ENCODE measurements around the gene IVNS1ABP.

IVNS1ABP gene

GRCh38 chr1:185315445-185316071, 1.5 kb downstream of the IVNS1ABP start:
- ChIA-PET CTCF (interaction anchor here (1.0 to 3.9 kb wide), 5 partner anchors 10 to 366 kb away, joined by 3 to 26 read pairs (median 4); no protein-coding TSS in a partner anchor), POLR2A (interaction anchor here (0.9 to 2.4 kb wide), 4 partner anchors 9 to 330 kb away, joined by 3 to 15 read pairs (median 4); no protein-coding TSS in a partner anchor)
- DNase-seq (ENCODE audit: low read depth, low spot score): no peak
- H3K4me3 ChIP-seq (ENCODE audit: low read depth, low read length): peak overlapping the region; percentile 90
- TF ChIP-seq CTCF (IDR thresholded peaks at IDR 0.05; ENCODE audit: insufficient read depth, low read length, missing control alignments): no peak

- peak overlapping the region; percentile 90 for H3K4me3 ChIP-seq (ENCODE audit: low read depth, low read length)
- CTCF ChIA-PET: interaction anchor here (1.1 to 2.1 kb wide), 5 partner anchors 10 to 366 kb away, joined by 3 to 13 read pairs (median 4); no protein-coding TSS in a partner anchor
- no peak for TF ChIP-seq CTCF (IDR thresholded peaks at IDR 0.05; ENCODE audit: insufficient read depth, low read length, missing control alignments)
- POLR2A ChIA-PET: no interaction called here
- no peak for DNase-seq (ENCODE audit: low read depth, low spot score)
Measured at GRCh38 chr1:185314411-185314810, 2.6 kb downstream of the IVNS1ABP start.

- no peak overlapping the region for H3K4me3 ChIP-seq (ENCODE audit: low read depth, low read length)
- TF ChIP-seq CTCF (IDR thresholded peaks at IDR 0.05; ENCODE audit: insufficient read depth, low read length, missing control alignments): no peak
- ChIA-PET POLR2A (no interaction called here), CTCF (interaction anchor here (1.6 to 2.1 kb wide), 2 partner anchors 248 to 358 kb away, joined by 4 to 13 read pairs; no protein-coding TSS in a partner anchor)
- no peak for DNase-seq (ENCODE audit: low read depth, low spot score)
Measured at GRCh38 chr1:185312361-185313138, 4.5 kb downstream of the IVNS1ABP start.

GRCh38 chr1:185311589-185312225, 5.3 kb downstream of the IVNS1ABP start:
- no peak for DNase-seq (ENCODE audit: low read depth, low spot score)
- ChIA-PET CTCF (interaction anchor here (1.4 kb wide), 1 partner anchor 11 kb away, joined by 5 read pairs; no protein-coding TSS in a partner anchor), POLR2A (no interaction called here)
- no peak overlapping the region for H3K4me3 ChIP-seq (ENCODE audit: low read depth, low read length)
- no peak for TF ChIP-seq CTCF (IDR thresholded peaks at IDR 0.05; ENCODE audit: insufficient read depth, low read length, missing control alignments)

- no peak for DNase-seq (ENCODE audit: low read depth, low spot score)
Measured at GRCh38 chr1:185309566-185309965, 7.5 kb downstream of the IVNS1ABP start.

More at GRCh38 chr1:185309566-185309965, 7.5 kb downstream of the IVNS1ABP start:
- ChIA-PET POLR2A (no interaction called here), CTCF (interaction anchor here (0.9 to 1.3 kb wide), 2 partner anchors 251 to 360 kb away, joined by 4 to 5 read pairs; no protein-coding TSS in a partner anchor)
- H3K4me3 ChIP-seq (ENCODE audit: low read depth, low read length): no peak overlapping the region
- TF ChIP-seq CTCF (IDR thresholded peaks at IDR 0.05; ENCODE audit: insufficient read depth, low read length, missing control alignments): no peak
